GM10266 (cell line): ENCODE measurements around the gene ZNF385B.

Experiments
- DNase-seq: peaks from one replicate; pipeline ENCODE4 v3.0.0; 2012; ENCODE audit errors: extremely low spot score
- CTCF ChIP-seq: IDR thresholded peaks from 2 replicates; pipeline ENCODE4 v1.5.1; 2012; ENCODE audit warnings: mild to moderate bottlenecking, low read depth; ENCODE audit not compliant: control insufficient read depth, insufficient read depth; ENCODE audit errors: missing control alignments

Gene ZNF385B

GRCh38 chr2:179771791-179772190 is 89.6 kb downstream of the ZNF385B start:
- no peak for TF ChIP-seq CTCF
- no peak for DNase-seq

- no peak for TF ChIP-seq CTCF
- no peak for DNase-seq
Observed at GRCh38 chr2:179770029-179770428, 91.4 kb downstream of the ZNF385B start.

DNA sequence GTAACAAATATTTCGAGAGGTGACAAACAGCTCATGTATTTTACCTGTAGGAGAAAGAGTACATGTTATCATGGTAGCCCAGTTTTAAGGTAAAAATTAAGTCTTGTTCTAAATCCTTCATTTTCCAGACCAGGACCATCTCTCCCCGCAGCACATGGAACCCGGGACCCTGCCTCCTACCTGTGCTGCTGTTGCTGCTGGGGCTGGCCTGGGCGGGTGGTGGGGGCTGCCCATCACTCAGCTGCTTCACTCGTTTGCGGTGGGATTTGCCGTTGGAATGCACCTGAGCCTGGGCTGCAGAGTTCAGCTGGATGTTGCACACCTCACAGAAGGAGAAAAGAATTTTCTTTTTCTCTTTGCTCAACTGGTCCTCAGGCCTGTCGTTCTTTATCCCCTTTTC is 92.1 kb downstream of the ZNF385B start:
- DNase-seq = no peak
- TF ChIP-seq CTCF = no peak

GRCh38 chr2:179768765-179769164 is 92.6 kb downstream of the ZNF385B start:
- DNase-seq = no peak
- no peak for TF ChIP-seq CTCF

GRCh38 chr2:179765666-179766065 is 95.7 kb downstream of the ZNF385B start:
- TF ChIP-seq CTCF = no peak
- no peak for DNase-seq

DNA sequence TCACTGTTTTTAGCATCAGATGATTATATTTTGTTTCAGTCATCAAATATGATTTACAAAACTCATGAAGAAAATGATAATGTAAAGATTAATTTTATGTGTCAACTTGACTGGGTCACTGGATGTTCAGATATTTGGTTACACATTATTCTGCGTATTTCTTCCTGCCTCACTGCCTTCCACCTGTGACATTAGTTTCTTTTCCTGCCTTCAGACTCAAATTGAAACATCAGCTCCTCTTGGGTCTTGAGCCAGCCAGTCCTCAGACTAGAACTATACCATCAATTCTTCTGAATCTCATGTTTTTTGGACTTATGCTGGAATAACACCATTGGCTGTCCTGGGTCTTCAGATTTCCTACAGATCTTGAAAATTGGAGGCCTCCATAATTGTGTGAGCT is 96.7 kb downstream of the ZNF385B start:
- DNase-seq = no peak
- no peak for TF ChIP-seq CTCF

GRCh38 chr2:179758636-179759035 is 102.8 kb downstream of the ZNF385B start:
- TF ChIP-seq CTCF = no peak

More at GRCh38 chr2:179758636-179759035, 102.8 kb downstream of the ZNF385B start:
- no peak for DNase-seq
